GM12865 (cell line): ENCODE results near the gene RBMX2.
"Not testable (repeated sequence)": the region's sequence is repeated elsewhere in the genome, so short reads cannot be mapped to it uniquely, and the experiment has no call there.

Source experiments
- DNase-seq: peaks from one replicate; pipeline ENCODE4 v3.0.0; 2010; ENCODE audit warnings: low read depth
- H3K4me3 ChIP-seq: 2 replicates; pipeline ENCODE4 v1.5.1; 2011; ENCODE audit warnings: mild to moderate bottlenecking, low read depth, low read length, control low read depth
- CTCF ChIP-seq: IDR thresholded peaks from 2 replicates; pipeline ENCODE4 v1.5.1; 2011; ENCODE audit warnings: low read length, control low read depth, low read depth, inconsistent platforms; ENCODE audit not compliant: insufficient read depth; ENCODE audit errors: missing control alignments

The RBMX2 gene

GRCh38 chrX:130418740-130419139 is 17.0 kb downstream of the RBMX2 start:
- TF ChIP-seq CTCF: no peak
- no peak overlapping the region for H3K4me3 ChIP-seq
- DNase-seq: no peak

- TF ChIP-seq CTCF: no peak
- H3K4me3 ChIP-seq: no peak overlapping the region
- DNase-seq: peak; percentile 13
Measured at GRCh38 chrX:130419263-130419662, 17.5 kb downstream of the RBMX2 start.

GRCh38 chrX:130426531-130426930 is 24.7 kb downstream of the RBMX2 start:
- no peak overlapping the region for H3K4me3 ChIP-seq
- TF ChIP-seq CTCF: no peak
- no peak for DNase-seq

GRCh38 chrX:130429236-130429635 is 27.4 kb downstream of the RBMX2 start:
- not testable (repeated sequence) for DNase-seq

GRCh38 chrX:130435937-130436336 is 34.1 kb downstream of the RBMX2 start:
- TF ChIP-seq CTCF: no peak
- DNase-seq: no peak
- H3K4me3 ChIP-seq: no peak overlapping the region

More at GRCh38 chrX:130429236-130429635, 27.4 kb downstream of the RBMX2 start:
- not testable (repeated sequence) for H3K4me3 ChIP-seq

- not testable (repeated sequence) for H3K4me3 ChIP-seq, DNase-seq
Measured at GRCh38 chrX:130437996-130438395, 36.2 kb downstream of the RBMX2 start.

- no peak for TF ChIP-seq CTCF
- DNase-seq: no peak
- H3K4me3 ChIP-seq: no peak overlapping the region
Measured at GRCh38 chrX:130443875-130444274, 42.1 kb downstream of the RBMX2 start.

- no peak for TF ChIP-seq CTCF
Measured at GRCh38 chrX:130444641-130445336, 43.0 kb downstream of the RBMX2 start.

More at GRCh38 chrX:130444641-130445336, 43.0 kb downstream of the RBMX2 start:
- no peak overlapping the region for H3K4me3 ChIP-seq
- DNase-seq: no peak
